K562 (cell line): ENCODE data around the gene CCDC71L. TPM values are rescaled to one million over a fixed set of nuclear protein-coding genes. Genes with fewer than 3 reads are reported as not detected.

ENCODE experiments used
- BHLHE40 ChIP-seq: IDR thresholded peaks from 2 replicates; pipeline ENCODE4 v1.6.1; 2011; ENCODE audit warnings: low read length, improper control_type of control experiment
- EWSR1 ChIP-seq: fragments of 450-650 bp; IDR thresholded peaks from 2 replicates; pipeline ENCODE4 v1.6.1; 2018; ENCODE audit warnings: borderline replicate concordance, mild to moderate bottlenecking, low read depth, moderate library complexity; ENCODE audit not compliant: partially characterized antibody
- ILK ChIP-seq: fragments of 450-650 bp; IDR thresholded peaks from 2 replicates; pipeline ENCODE4 v1.6.1; 2016; ENCODE audit warnings: missing genetic modification characterization, low read depth, mild to moderate bottlenecking, missing compliant biosample characterization, moderate library complexity, borderline replicate concordance
- NCOR1 ChIP-seq: fragments of 450-650 bp; IDR thresholded peaks from 2 replicates; pipeline ENCODE4 v1.6.1; 2016; ENCODE audit warnings: mild to moderate bottlenecking, moderate library complexity
- PYGO2 ChIP-seq: fragments of 450-650 bp; IDR thresholded peaks from 2 replicates; pipeline ENCODE4 v1.6.1; 2016; ENCODE audit warnings: mild to moderate bottlenecking, missing genetic modification characterization, moderate library complexity, missing compliant biosample characterization
- TAL1 ChIP-seq: fragments of 450-650 bp; IDR thresholded peaks from 2 replicates; pipeline ENCODE4 v1.6.1; 2016; ENCODE audit warnings: mild to moderate bottlenecking
- ZNF212 ChIP-seq: fragments of 450-650 bp; formaldehyde crosslinking; IDR thresholded peaks from 2 replicates; pipeline ENCODE4 v1.4.0; 2020; ENCODE audit warnings: mild to moderate bottlenecking
- ZSCAN29 ChIP-seq: fragments of 450-650 bp; IDR thresholded peaks from 2 replicates; pipeline ENCODE4 v1.6.1; 2017
- polyA plus RNA-seq, 8 experiments: library from polyadenylated mRNA; depleted of rRNA in 4 of 8; stranded (reverse) in 5 of 8; unstranded in 3 of 8; fragments of >200 nt; fragmentation: Nextera tagmentation in 2 of 8; fragmentation: Illumina TruSeq in 1 of 8; extraction: Ambion mirVana in 2 of 8; extraction: Trizol in 1 of 8; gene quantifications; 2 replicates each; pipeline versions ENCODE4 v1.2.1 to v1.2.3, GENCODE V29; 2011 to 2014; ENCODE audit warnings: inconsistent platforms in 1 of 8, missing spikeins in 1 of 8
- total RNA-seq, 7 experiments: library from RNA; depleted of rRNA in 6 of 7; stranded (reverse); fragments of >200 nt in 6 of 7; fragmentation: Illumina TruSeq in 2 of 7; extraction: Trizol in 2 of 7; gene quantifications; 2 replicates each; pipeline versions ENCODE4 v1.2.1 to v1.2.3, GENCODE V29; 2011 to 2021; ENCODE audit warnings: low replicate concordance in 1 of 7
- TF ChIP-seq, protein P1 (sequence below): sonication (generic); formaldehyde crosslinking; IDR thresholded peaks from 2 replicates; pipeline ENCODE4 v1.8.0; 2022; ENCODE audit warnings: mild to moderate bottlenecking, low read depth, missing genetic modification reagents
- TF ChIP-seq, protein P2 (sequence below), 2 experiments: fragments of 450-650 bp; formaldehyde crosslinking in 1 of 2; IDR thresholded peaks; 2 replicates each; pipeline versions ENCODE4 v1.4.0 to v1.6.1; 2014 to 2020; ENCODE audit warnings: mild to moderate bottlenecking in 2 of 2, borderline replicate concordance in 1 of 2, low read depth in 1 of 2
- TF ChIP-seq, protein P3 (sequence below): fragments of 450-650 bp; IDR thresholded peaks from 2 replicates; pipeline ENCODE4 v1.6.1; 2016; ENCODE audit warnings: borderline replicate concordance
- TF ChIP-seq, protein P4 (sequence below), 2 experiments: fragments of 250-450 bp in 1 of 2; fragments of 450-650 bp in 1 of 2; sonication (Bioruptor Pico) in 1 of 2; IDR thresholded peaks; 2 replicates each; pipeline versions ENCODE4 v1.6.1 to v1.8.0; 2016 to 2021; ENCODE audit warnings: mild to moderate bottlenecking in 2 of 2, moderate library complexity in 2 of 2, missing compliant biosample characterization in 1 of 2, missing genetic modification characterization in 1 of 2

Gene CCDC71L
- total and polyA plus RNA-seq, 9 of the 15 experiments (the other 6 are each of a cell fraction or from before 2014, with no cell fraction given), result 5.7 to 108 (median 25.4) TPM

DNA sequence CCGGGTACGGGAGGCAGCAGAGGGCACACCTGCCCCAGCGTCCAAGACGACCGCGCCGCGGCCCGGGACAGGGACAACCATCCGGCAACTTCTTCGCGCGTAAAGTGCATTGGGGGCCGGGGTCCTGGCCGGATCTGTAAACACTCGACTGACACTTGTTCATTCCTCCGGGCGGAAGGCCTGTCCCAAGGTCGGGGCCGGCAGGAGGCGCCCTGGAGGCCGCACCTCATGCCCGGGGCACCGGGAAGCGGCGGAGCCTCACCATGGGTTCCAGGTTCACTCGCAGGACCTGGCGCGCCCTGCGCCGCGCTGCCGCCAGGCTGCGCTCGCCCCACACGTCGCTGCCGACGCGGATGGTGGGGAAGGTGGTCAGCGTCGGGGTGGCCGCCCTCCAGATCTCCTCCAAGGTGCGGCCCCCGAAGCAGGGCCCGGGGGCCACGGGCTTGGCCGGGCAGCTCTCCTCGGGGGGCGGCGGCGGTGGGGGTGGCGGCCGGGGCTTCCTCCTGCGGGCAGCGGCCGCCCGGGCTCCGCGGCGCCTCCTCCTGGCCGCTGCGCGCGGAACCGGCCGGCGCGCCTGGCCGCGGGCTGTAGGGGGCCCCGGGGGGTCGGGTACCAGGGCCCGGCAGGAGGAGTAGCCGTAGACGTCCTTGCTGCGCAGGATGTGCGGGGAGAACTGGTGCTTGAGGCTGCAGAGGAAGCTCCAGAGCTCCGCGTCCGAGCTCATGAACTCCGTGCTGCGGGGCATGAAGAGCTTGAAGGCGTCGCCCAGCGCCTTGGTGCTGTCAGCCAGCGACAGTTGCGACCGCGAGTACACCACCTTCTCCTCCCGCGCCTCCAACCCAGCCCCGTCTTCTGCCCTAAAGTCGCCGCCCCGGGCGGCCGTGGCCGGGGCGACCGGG lies 746 bp downstream of the CCDC71L start (continued):
- TF ChIP-seq EWSR1 (no peak), ZNF212 (peak; percentile 86; the same call in 1 of the 2 replicates), PYGO2 (tag) (no peak), NCOR1 (0 out of 2 replicates have a peak, but pooled peaks have one; percentile 35), TAL1 (no peak), ZSCAN29 (peak; percentile 64; the same call in 1 of the 2 replicates), BHLHE40 (peak; percentile 25; the same call in 1 of the 2 replicates), ILK (tag) (no peak)
- TF ChIP-seq, protein P1, sequence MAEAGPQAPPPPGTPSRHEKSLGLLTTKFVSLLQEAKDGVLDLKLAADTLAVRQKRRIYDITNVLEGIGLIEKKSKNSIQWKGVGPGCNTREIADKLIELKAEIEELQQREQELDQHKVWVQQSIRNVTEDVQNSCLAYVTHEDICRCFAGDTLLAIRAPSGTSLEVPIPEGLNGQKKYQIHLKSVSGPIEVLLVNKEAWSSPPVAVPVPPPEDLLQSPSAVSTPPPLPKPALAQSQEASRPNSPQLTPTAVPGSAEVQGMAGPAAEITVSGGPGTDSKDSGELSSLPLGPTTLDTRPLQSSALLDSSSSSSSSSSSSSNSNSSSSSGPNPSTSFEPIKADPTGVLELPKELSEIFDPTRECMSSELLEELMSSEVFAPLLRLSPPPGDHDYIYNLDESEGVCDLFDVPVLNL (CRISPR knock-in tag), result peak; percentile 81; the same call in 1 of the 2 replicates
- TF ChIP-seq, protein P2, sequence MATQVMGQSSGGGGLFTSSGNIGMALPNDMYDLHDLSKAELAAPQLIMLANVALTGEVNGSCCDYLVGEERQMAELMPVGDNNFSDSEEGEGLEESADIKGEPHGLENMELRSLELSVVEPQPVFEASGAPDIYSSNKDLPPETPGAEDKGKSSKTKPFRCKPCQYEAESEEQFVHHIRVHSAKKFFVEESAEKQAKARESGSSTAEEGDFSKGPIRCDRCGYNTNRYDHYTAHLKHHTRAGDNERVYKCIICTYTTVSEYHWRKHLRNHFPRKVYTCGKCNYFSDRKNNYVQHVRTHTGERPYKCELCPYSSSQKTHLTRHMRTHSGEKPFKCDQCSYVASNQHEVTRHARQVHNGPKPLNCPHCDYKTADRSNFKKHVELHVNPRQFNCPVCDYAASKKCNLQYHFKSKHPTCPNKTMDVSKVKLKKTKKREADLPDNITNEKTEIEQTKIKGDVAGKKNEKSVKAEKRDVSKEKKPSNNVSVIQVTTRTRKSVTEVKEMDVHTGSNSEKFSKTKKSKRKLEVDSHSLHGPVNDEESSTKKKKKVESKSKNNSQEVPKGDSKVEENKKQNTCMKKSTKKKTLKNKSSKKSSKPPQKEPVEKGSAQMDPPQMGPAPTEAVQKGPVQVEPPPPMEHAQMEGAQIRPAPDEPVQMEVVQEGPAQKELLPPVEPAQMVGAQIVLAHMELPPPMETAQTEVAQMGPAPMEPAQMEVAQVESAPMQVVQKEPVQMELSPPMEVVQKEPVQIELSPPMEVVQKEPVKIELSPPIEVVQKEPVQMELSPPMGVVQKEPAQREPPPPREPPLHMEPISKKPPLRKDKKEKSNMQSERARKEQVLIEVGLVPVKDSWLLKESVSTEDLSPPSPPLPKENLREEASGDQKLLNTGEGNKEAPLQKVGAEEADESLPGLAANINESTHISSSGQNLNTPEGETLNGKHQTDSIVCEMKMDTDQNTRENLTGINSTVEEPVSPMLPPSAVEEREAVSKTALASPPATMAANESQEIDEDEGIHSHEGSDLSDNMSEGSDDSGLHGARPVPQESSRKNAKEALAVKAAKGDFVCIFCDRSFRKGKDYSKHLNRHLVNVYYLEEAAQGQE (IDR thresholded peaks at IDR 0.05; ENCODE audit: borderline replicate concordance), result peak; percentile 92
- TF ChIP-seq, protein P2 (CRISPR knock-in tag; IDR thresholded peaks at IDR 0.05; ENCODE audit: low read depth), result peak; percentile 69; the same call in 1 of the 2 replicates
- TF ChIP-seq, protein P3, sequence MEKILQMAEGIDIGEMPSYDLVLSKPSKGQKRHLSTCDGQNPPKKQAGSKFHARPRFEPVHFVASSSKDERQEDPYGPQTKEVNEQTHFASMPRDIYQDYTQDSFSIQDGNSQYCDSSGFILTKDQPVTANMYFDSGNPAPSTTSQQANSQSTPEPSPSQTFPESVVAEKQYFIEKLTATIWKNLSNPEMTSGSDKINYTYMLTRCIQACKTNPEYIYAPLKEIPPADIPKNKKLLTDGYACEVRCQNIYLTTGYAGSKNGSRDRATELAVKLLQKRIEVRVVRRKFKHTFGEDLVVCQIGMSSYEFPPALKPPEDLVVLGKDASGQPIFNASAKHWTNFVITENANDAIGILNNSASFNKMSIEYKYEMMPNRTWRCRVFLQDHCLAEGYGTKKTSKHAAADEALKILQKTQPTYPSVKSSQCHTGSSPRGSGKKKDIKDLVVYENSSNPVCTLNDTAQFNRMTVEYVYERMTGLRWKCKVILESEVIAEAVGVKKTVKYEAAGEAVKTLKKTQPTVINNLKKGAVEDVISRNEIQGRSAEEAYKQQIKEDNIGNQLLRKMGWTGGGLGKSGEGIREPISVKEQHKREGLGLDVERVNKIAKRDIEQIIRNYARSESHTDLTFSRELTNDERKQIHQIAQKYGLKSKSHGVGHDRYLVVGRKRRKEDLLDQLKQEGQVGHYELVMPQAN, result 0 out of 2 replicates have a peak, but pooled peaks have one; percentile 5
- TF ChIP-seq, protein P4, sequence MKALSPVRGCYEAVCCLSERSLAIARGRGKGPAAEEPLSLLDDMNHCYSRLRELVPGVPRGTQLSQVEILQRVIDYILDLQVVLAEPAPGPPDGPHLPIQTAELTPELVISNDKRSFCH (CRISPR knock-in tag; IDR thresholded peaks at IDR 0.05), result no peak
- TF ChIP-seq, protein P4 (tag; IDR thresholded peaks at IDR 0.05), result peak; percentile 65; the same call in 1 of the 2 replicates
